Neural progenitor cell (in vitro differentiated cells): ENCODE results near the gene PARP11.

ENCODE experiments used
- CTCF ChIP-seq: fragments of 200-600 bp; sonication (generic); IDR thresholded peaks from 2 replicates; pipeline ENCODE4 v1.5.1; 2017; ENCODE audit warnings: antibody characterized with exemption, mild to moderate bottlenecking
- EZH2phosphoT487 ChIP-seq: fragments of 200-600 bp; sonication (generic); IDR thresholded peaks from 2 replicates; pipeline ENCODE4 v1.6.1; 2017; ENCODE audit warnings: antibody characterized with exemption

GRCh38 chr12:3871356-3871755, 1.8 kb downstream of the PARP11 start:
- TF ChIP-seq EZH2phosphoT487 (no peak), CTCF (no peak)
